Panc1 (cell line): ENCODE measurements around the gene LYST.

ENCODE experiments used
- CTCF ChIP-seq: fragments of 450-650 bp; IDR thresholded peaks from 2 replicates; pipeline ENCODE4 v1.5.1; 2017; ENCODE audit warnings: mild to moderate bottlenecking
- POLR2AphosphoS5 ChIP-seq: IDR thresholded peaks from 2 replicates; pipeline ENCODE4 v1.6.1; 2012; ENCODE audit warnings: mild to moderate bottlenecking, low read depth, low read length, moderate library complexity
- REST ChIP-seq, 2 experiments: IDR thresholded peaks; 2 replicates each; pipeline ENCODE4 v1.6.1; 2011 to 2012; ENCODE audit warnings: low read depth in 2 of 2, control low read depth in 1 of 2, low read length in 1 of 2, mild to moderate bottlenecking in 1 of 2, moderate library complexity in 1 of 2; ENCODE audit not compliant: insufficient read depth in 1 of 2
- SIN3A ChIP-seq: IDR thresholded peaks from 2 replicates; pipeline ENCODE4 v1.6.1; 2012; ENCODE audit warnings: low read depth, mild to moderate bottlenecking, low read length, moderate library complexity, borderline replicate concordance; ENCODE audit not compliant: insufficient read depth

GRCh38 chr1:235670157-235670776 lies 196.4 kb downstream of the LYST start:
- TF ChIP-seq CTCF (no peak), REST (IDR thresholded peaks at IDR 0.05; ENCODE audit: insufficient read depth in 1 of 2, low read depth in 2 of 2, low read length in 1 of 2) (no peak), SIN3A (no peak), POLR2AphosphoS5 (no peak)
